WTC11 (cell line): ENCODE measurements around the gene SNX25. TPM values are rescaled to one million over a fixed set of nuclear protein-coding genes. Genes with fewer than 3 reads are reported as not detected.

Source experiments
- ATAC-seq: fragments of 200-7000 bp; cut with Tn5 transposase; 2 replicates; pipeline ENCODE4 v1.10.0; 2021; ENCODE audit warnings: mild to moderate bottlenecking, moderate library complexity
- CTCF ChIA-PET: fragments of 300-600 bp; sonication (Branson Sonifier 250); formaldehyde crosslinking; loops from one replicate; lab custom pipeline; 2021; ENCODE audit warnings: antibody characterized with exemption; lab: Charles Lee
- POLR2A ChIA-PET: fragments of 350-600 bp; sonication (Branson Sonifier 250); formaldehyde crosslinking; loops from one replicate; lab custom pipeline; 2021; ENCODE audit warnings: antibody characterized with exemption; lab: Charles Lee
- DNase-seq: peaks from one replicate; pipeline ENCODE4 v3.0.0; 2021; ENCODE audit warnings: low spot score
- H3K27ac Mint-ChIP-seq: 2 replicates; pipeline ENCODE4 v1.8.0; 2021; ENCODE audit warnings: mixed read lengths
- H3K27me3 Mint-ChIP-seq: 2 replicates; pipeline ENCODE4 v1.8.0; 2021; ENCODE audit warnings: low read depth, mild to moderate bottlenecking, moderate library complexity, mixed read lengths
- H3K36me3 Mint-ChIP-seq: 2 replicates; pipeline ENCODE4 v1.8.0; 2021; ENCODE audit warnings: mixed read lengths
- H3K4me1 Mint-ChIP-seq: 2 replicates; pipeline ENCODE4 v1.8.0; 2022; ENCODE audit warnings: mixed read lengths
- H3K4me3 Mint-ChIP-seq: 2 replicates; pipeline ENCODE4 v1.8.0; 2021; ENCODE audit warnings: mild to moderate bottlenecking, moderate library complexity, mixed read lengths
- H3K9me3 Mint-ChIP-seq: 2 replicates; pipeline ENCODE4 v1.8.0; 2021; ENCODE audit warnings: mixed read lengths
- AR ChIP-seq: fragments of 250-450 bp; sonication (Bioruptor Pico); IDR thresholded peaks from 2 replicates; pipeline ENCODE4 v1.9.0; 2021; ENCODE audit warnings: mild to moderate bottlenecking
- ARID4B ChIP-seq: sonication (generic); formaldehyde crosslinking; IDR thresholded peaks from 2 replicates; pipeline ENCODE4 v1.8.0; 2023; ENCODE audit warnings: missing genetic modification reagents, mild to moderate bottlenecking, borderline replicate concordance
- ATF3 ChIP-seq: sonication (generic); formaldehyde crosslinking; conservative IDR thresholded peaks from 2 replicates; pipeline ENCODE4 v1.8.1; 2022; ENCODE audit warnings: mild to moderate bottlenecking, missing genetic modification reagents
- ATF6 ChIP-seq: sonication (generic); formaldehyde crosslinking; IDR thresholded peaks from 2 replicates; pipeline ENCODE4 v1.8.1; 2023; ENCODE audit warnings: mild to moderate bottlenecking, missing genetic modification reagents
- ESRRA ChIP-seq: sonication (generic); formaldehyde crosslinking; IDR thresholded peaks from 2 replicates; pipeline ENCODE4 v1.8.1; 2022; ENCODE audit warnings: mild to moderate bottlenecking, missing genetic modification reagents, borderline replicate concordance
- JUN ChIP-seq: sonication (generic); formaldehyde crosslinking; IDR thresholded peaks from 2 replicates; pipeline ENCODE4 v1.8.0; 2023; ENCODE audit warnings: mild to moderate bottlenecking, missing genetic modification reagents
- NFE2L1 ChIP-seq: sonication (generic); formaldehyde crosslinking; IDR thresholded peaks from 2 replicates; pipeline ENCODE4 v1.8.1; 2023; ENCODE audit warnings: missing genetic modification reagents
- NFYB ChIP-seq: sonication (generic); formaldehyde crosslinking; conservative IDR thresholded peaks from 2 replicates; pipeline ENCODE4 v1.8.0; 2022; ENCODE audit warnings: low read depth, missing genetic modification reagents
- RELA ChIP-seq: sonication (generic); formaldehyde crosslinking; IDR thresholded peaks from 2 replicates; pipeline ENCODE4 v1.8.1; 2022; ENCODE audit warnings: missing genetic modification reagents, mild to moderate bottlenecking, borderline replicate concordance
- SMAD3 ChIP-seq: sonication (generic); formaldehyde crosslinking; IDR thresholded peaks from 2 replicates; pipeline ENCODE4 v1.8.0; 2022; ENCODE audit warnings: missing genetic modification reagents, mild to moderate bottlenecking, borderline replicate concordance
- SMAD4 ChIP-seq: sonication (generic); formaldehyde crosslinking; IDR thresholded peaks from 2 replicates; pipeline ENCODE4 v1.8.0; 2022; ENCODE audit warnings: mild to moderate bottlenecking, missing genetic modification reagents
- USF2 ChIP-seq: sonication (generic); formaldehyde crosslinking; IDR thresholded peaks from 2 replicates; pipeline ENCODE4 v1.8.1; 2023; ENCODE audit warnings: mild to moderate bottlenecking, missing genetic modification reagents, moderate library complexity
- ZBTB21 ChIP-seq: sonication (generic); formaldehyde crosslinking; IDR thresholded peaks from 2 replicates; pipeline ENCODE4 v1.8.1; 2023; ENCODE audit warnings: mild to moderate bottlenecking, missing genetic modification reagents, borderline replicate concordance
- ZMAT4 ChIP-seq: fragments of 250-450 bp; sonication (Bioruptor Pico); IDR thresholded peaks from 2 replicates; pipeline ENCODE4 v1.9.0; 2021; ENCODE audit warnings: mild to moderate bottlenecking
- ZNF396 ChIP-seq: fragments of 250-450 bp; sonication (Bioruptor Pico); IDR thresholded peaks from 2 replicates; pipeline ENCODE4 v1.8.0; 2021; ENCODE audit warnings: mild to moderate bottlenecking, moderate library complexity, borderline replicate concordance
- ZNF512 ChIP-seq: sonication (generic); formaldehyde crosslinking; IDR thresholded peaks from 2 replicates; pipeline ENCODE4 v1.8.1; 2022; ENCODE audit warnings: missing genetic modification reagents, borderline replicate concordance
- total RNA-seq: library from RNA; stranded (reverse); gene quantifications from 3 replicates; pipeline ENCODE4 v1.2.3, GENCODE V29; 2021

Gene SNX25
- total RNA-seq, 1 experiment from 2014 or later, result 16.9 TPM

GRCh38 chr4:185346975-185347601 lies 137.7 kb downstream of the SNX25 start:
- peaks cover 4% of the 10 kb centered on the region; the same call in 1 of the 2 replicates for H3K9me3 Mint-ChIP-seq
- no peak for ATAC-seq
- H3K27ac Mint-ChIP-seq, result peak overlapping the region; percentile 5; the same call in 1 of the 2 replicates
- ChIA-PET POLR2A (no interaction called here), CTCF (no interaction called here)
- H3K27me3 Mint-ChIP-seq, result no peaks in the 10 kb centered on the region
- TF ChIP-seq JUN (CRISPR knock-in tag), result no peak
- TF ChIP-seq SMAD4 (CRISPR knock-in tag), result no peak
- TF ChIP-seq ARID4B, result no peak
- TF ChIP-seq NFYB (CRISPR knock-in tag), result no peak
- TF ChIP-seq RELA (CRISPR knock-in tag), result no peak
- TF ChIP-seq ZBTB21 (CRISPR knock-in tag), result no peak
- no peak for TF ChIP-seq ZNF396
- no peak for TF ChIP-seq ZMAT4 (CRISPR knock-in tag)
- TF ChIP-seq ATF3 (CRISPR knock-in tag), result no peak
- no peak for TF ChIP-seq ZNF512 (CRISPR knock-in tag)
- no peak for TF ChIP-seq USF2 (CRISPR knock-in tag)
- no peak for TF ChIP-seq NFE2L1 (CRISPR knock-in tag)
- no peak for TF ChIP-seq AR (CRISPR knock-in tag)
- TF ChIP-seq SMAD3 (CRISPR knock-in tag), result no peak
- no peak for TF ChIP-seq ESRRA (CRISPR knock-in tag)
- no peak for TF ChIP-seq ATF6
- no peak overlapping the region for H3K4me3 Mint-ChIP-seq
- peaks cover 46% of the 10 kb centered on the region for H3K36me3 Mint-ChIP-seq
- DNase-seq, result no peak
- peaks cover 18% of the 10 kb centered on the region for H3K4me1 Mint-ChIP-seq
